Measurements from ENCODE around the gene WDR27. TPM values are rescaled to one million over a fixed set of nuclear protein-coding genes. Genes with fewer than 3 reads are reported as not detected.

Gene WDR27
- total and polyA plus RNA-seq, 7 donors, result 1.2 to 46.0 (median 20.0) TPM

GRCh38 chr6:169642455-169642854 is 59.4 kb downstream of the WDR27 start:
- H3K27ac ChIP-seq, result no peak overlapping the region
- TF ChIP-seq EP300 (IDR thresholded peaks at IDR 0.05) (no peak), POLR2AphosphoS5 (IDR thresholded peaks at IDR 0.05) (no peak)
- H3K27me3 ChIP-seq, result no peaks in the 10 kb centered on the region
- H3K9me3 ChIP-seq, result no peaks in the 10 kb centered on the region
- WGBS, 2 donors, result 90 to 94% methylated on average over 15 of the region's 15 CpGs
- H3K4me3 ChIP-seq, result no peak overlapping the region
- H3K4me1 ChIP-seq, result peaks cover 0 to 6% (median 1%) of the 10 kb centered on the region in 4 donors
- no peak for DNase-seq
- H3K36me3 ChIP-seq, result peaks cover 0 to 13% (median 0%) of the 10 kb centered on the region in 4 donors
- intact Hi-C loops (cut with DNase I), result loop anchor here (5.0 kb wide), 1 partner anchor 745 kb away; no protein-coding TSS in a partner anchor

- intact Hi-C loops (cut with DNase I), result loop anchor here (5.0 kb wide), 1 partner anchor 744 kb away; no protein-coding TSS in a partner anchor
Observed at GRCh38 chr6:169641461-169642085, 60.3 kb downstream of the WDR27 start.

DNA sequence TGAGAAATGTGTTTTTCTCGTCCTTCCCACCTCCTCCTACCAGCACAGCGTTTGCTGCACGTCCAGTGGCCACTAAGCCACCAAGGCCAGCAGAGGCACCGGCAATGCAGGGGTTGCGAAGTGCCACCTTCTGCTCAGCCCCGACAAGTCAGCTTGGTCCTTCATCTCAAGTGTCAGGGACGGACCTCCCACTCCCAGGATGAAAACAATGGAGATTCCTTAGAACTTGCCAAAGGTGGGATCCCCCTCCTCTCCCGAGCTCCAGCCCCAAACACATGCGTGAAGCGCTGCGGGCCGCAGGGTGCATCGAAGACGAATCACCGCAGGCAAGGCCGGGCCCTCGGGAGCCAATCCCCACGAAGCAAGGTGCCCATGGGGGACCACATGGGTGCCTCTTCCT is 60.8 kb downstream of the WDR27 start:
- Histone ChIP-seq H3K4me1 (peaks cover 0 to 6% (median 1%) of the 10 kb centered on the region in 4 donors), H3K4me3 (no peak overlapping the region), H3K27me3 (no peaks in the 10 kb centered on the region), H3K27ac (no peak overlapping the region), H3K9me3 (no peaks in the 10 kb centered on the region), H3K36me3 (peaks cover 0 to 11% (median 0%) of the 10 kb centered on the region in 4 donors)
- TF ChIP-seq POLR2AphosphoS5 (IDR thresholded peaks at IDR 0.05), result no peak
- no peak for TF ChIP-seq CTCF (IDR thresholded peaks at IDR 0.05)
- no peak for TF ChIP-seq EP300 (IDR thresholded peaks at IDR 0.05)
- TF ChIP-seq POLR2A (IDR thresholded peaks at IDR 0.05), result no peak
- intact Hi-C loops (cut with DNase I), result loop anchor here (5.0 kb wide), 1 partner anchor 744 kb away; no protein-coding TSS in a partner anchor
- WGBS, 2 donors, result 95 to 96% methylated on average over 18 of the region's 18 CpGs
- no peak for DNase-seq

More at GRCh38 chr6:169641461-169642085, 60.3 kb downstream of the WDR27 start:
- Histone ChIP-seq H3K9me3 (no peaks in the 10 kb centered on the region), H3K36me3 (peaks cover 0 to 11% (median 0%) of the 10 kb centered on the region in 4 donors), H3K27me3 (no peaks in the 10 kb centered on the region), H3K4me1 (peaks cover 0 to 6% (median 1%) of the 10 kb centered on the region in 4 donors), H3K4me3 (no peak overlapping the region), H3K27ac (no peak overlapping the region)
- no peak for DNase-seq
- TF ChIP-seq CTCF (IDR thresholded peaks at IDR 0.05) (no peak), POLR2A (IDR thresholded peaks at IDR 0.05) (no peak), EP300 (IDR thresholded peaks at IDR 0.05) (no peak), POLR2AphosphoS5 (IDR thresholded peaks at IDR 0.05) (no peak)
- WGBS, 2 donors, result 96 to 97% methylated on average over 28 of the region's 28 CpGs

DNA sequence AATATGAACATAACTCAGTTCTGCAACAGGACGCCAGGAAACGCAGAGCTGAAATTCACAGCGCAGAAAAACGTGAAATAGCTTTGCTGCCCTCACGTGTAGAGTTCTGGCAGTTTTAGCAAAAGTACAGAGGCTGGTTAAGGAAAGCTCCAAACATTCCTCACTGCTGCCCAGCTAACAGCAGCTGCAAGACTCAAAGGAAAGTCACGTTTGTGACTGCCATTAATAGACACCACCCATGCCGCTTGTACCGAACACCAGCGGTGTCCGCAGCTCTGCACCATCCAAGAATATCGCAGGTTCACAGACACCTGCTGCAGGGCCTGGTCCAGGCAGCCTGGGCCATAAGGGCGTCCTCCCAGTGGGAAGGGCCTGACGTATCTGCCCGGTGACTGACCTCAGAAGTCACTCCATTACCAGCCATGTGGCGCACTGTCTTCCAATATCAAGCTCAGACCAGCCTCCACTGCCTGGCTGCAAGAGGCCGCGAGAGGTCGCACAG is 61.4 kb downstream of the WDR27 start:
- 94% methylated on average over 18 of the region's 18 CpGs for WGBS, 2 donors
- no peak for TF ChIP-seq EP300 (IDR thresholded peaks at IDR 0.05)
- TF ChIP-seq POLR2A (IDR thresholded peaks at IDR 0.05), result no peak
- peak in 3 of 4 experiments; percentile 32 to 39 (median 33) for TF ChIP-seq CTCF (IDR thresholded peaks at IDR 0.05)
- no peak for TF ChIP-seq POLR2AphosphoS5 (IDR thresholded peaks at IDR 0.05)
- Histone ChIP-seq H3K9me3 (no peaks in the 10 kb centered on the region), H3K27ac (no peak overlapping the region), H3K4me1 (peaks cover 0 to 6% (median 1%) of the 10 kb centered on the region in 4 donors), H3K4me3 (no peak overlapping the region), H3K27me3 (no peaks in the 10 kb centered on the region), H3K36me3 (peaks cover 0 to 11% (median 0%) of the 10 kb centered on the region in 4 donors)
- no peak for DNase-seq
- intact Hi-C loops (cut with DNase I), result loop anchor here (5.0 kb wide), 1 partner anchor 743 kb away; no protein-coding TSS in a partner anchor

- TF ChIP-seq POLR2A (IDR thresholded peaks at IDR 0.05) (no peak), POLR2AphosphoS5 (IDR thresholded peaks at IDR 0.05) (no peak), EP300 (IDR thresholded peaks at IDR 0.05) (no peak), CTCF (IDR thresholded peaks at IDR 0.05) (no peak)
- no peak for DNase-seq
- no peaks in the 10 kb centered on the region for H3K9me3 ChIP-seq
- no peak overlapping the region for H3K27ac ChIP-seq
- intact Hi-C loops (cut with DNase I), result loop anchor here (5.0 kb wide), 1 partner anchor 742 kb away; no protein-coding TSS in a partner anchor
- WGBS, 2 donors, result 83 to 87% methylated on average over 21 of the region's 21 CpGs
- peaks cover 0 to 6% (median 1%) of the 10 kb centered on the region in 4 donors for H3K4me1 ChIP-seq
- H3K36me3 ChIP-seq, result peaks cover 0 to 11% (median 0%) of the 10 kb centered on the region in 4 donors
- H3K4me3 ChIP-seq, result no peak overlapping the region
- H3K27me3 ChIP-seq, result no peaks in the 10 kb centered on the region
Observed at GRCh38 chr6:169639653-169640278, 62.1 kb downstream of the WDR27 start.

Data from sigmoid colon (tissue), 7 donors.